Neural cell (in vitro differentiated cells): Measurements from ENCODE around the gene SLC9A3.

Source experiments
- EZH2 ChIP-seq: fragments of 200-600, 300-800 bp; shearing (Covaris generic), sonication (generic); IDR thresholded peaks from 2 replicates; pipeline ENCODE4 v1.6.1; 2014; ENCODE audit warnings: antibody characterized with exemption, low read length, borderline replicate concordance, mild to moderate bottlenecking; ENCODE audit not compliant: insufficient read depth, poor library complexity, severe bottlenecking
- POLR2AphosphoS5 ChIP-seq: IDR thresholded peaks from 2 replicates; pipeline ENCODE4 v1.6.1; 2012
- TF ChIP-seq, protein P1 (sequence below): IDR thresholded peaks from 2 replicates; pipeline ENCODE4 v1.6.1; 2012; ENCODE audit warnings: borderline replicate concordance

DNA sequence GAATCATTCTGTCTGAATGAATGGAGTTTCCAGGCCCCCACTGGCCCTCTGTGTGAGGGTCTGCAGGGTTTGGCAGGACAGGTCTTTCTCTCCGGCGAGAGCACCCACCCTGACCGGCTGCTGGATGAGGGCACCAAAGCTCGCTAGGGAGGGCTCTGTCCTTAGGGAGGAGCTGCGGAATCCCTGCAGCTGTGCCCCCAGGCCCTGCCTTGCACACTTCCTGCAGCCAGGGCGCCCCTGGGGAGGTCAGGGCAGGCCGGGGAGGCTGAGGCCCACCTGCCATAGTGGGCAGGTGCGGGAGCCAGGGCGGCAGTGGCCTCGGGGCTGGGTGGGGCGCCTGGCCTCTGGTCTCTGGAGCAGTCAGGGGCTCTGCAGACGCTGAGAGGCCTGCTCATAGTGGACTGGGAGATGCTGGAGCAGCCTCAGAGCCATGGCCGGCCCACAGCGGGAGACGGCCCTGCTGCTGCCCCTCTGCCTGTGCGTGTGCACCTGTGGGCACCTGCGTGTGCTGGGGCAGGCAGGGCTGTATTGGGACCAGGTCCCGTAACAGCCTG, 45.2 kb downstream of the SLC9A3 start:
- TF ChIP-seq, protein P1, sequence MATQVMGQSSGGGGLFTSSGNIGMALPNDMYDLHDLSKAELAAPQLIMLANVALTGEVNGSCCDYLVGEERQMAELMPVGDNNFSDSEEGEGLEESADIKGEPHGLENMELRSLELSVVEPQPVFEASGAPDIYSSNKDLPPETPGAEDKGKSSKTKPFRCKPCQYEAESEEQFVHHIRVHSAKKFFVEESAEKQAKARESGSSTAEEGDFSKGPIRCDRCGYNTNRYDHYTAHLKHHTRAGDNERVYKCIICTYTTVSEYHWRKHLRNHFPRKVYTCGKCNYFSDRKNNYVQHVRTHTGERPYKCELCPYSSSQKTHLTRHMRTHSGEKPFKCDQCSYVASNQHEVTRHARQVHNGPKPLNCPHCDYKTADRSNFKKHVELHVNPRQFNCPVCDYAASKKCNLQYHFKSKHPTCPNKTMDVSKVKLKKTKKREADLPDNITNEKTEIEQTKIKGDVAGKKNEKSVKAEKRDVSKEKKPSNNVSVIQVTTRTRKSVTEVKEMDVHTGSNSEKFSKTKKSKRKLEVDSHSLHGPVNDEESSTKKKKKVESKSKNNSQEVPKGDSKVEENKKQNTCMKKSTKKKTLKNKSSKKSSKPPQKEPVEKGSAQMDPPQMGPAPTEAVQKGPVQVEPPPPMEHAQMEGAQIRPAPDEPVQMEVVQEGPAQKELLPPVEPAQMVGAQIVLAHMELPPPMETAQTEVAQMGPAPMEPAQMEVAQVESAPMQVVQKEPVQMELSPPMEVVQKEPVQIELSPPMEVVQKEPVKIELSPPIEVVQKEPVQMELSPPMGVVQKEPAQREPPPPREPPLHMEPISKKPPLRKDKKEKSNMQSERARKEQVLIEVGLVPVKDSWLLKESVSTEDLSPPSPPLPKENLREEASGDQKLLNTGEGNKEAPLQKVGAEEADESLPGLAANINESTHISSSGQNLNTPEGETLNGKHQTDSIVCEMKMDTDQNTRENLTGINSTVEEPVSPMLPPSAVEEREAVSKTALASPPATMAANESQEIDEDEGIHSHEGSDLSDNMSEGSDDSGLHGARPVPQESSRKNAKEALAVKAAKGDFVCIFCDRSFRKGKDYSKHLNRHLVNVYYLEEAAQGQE: no peak
- TF ChIP-seq EZH2: no peak
- TF ChIP-seq POLR2AphosphoS5: no peak
